Measurements from ENCODE around the gene PRR13. TPM values are rescaled to one million over a fixed set of nuclear protein-coding genes. Genes with fewer than 3 reads are reported as not detected.

Gene PRR13
- total RNA-seq, 4 donors from 2014 or later: 160 to 541 (median 423) TPM

DNA sequence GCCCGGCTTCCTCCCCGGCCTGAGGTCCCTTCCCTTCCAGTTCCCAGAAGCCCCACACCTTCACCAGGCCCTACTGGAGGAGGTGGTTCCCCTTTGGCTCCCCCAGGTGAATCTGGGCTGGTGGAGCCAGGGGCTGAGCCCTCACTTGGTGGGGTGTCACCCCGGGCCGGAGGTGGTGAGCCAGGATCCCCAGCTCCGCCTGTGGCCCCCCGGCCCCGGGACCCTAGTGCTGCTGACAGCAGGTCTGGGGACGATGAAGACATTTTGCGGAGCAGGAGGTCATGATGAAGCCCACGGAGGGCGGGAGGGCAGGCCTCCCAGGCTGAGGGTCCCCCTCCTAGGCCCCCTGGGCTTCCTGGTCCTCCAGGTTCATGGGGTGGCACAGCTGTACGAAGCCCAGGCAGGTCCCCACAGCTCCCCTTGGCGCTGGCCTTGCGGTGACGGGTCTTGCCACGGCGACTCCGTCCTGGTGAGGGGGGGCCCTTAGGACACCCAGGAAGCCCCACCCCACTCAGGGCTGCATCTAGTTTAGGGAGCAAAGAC, 41.2 kb downstream of the PRR13 start:
- Histone ChIP-seq H3K27me3 (no peaks in the 10 kb centered on the region), H3K36me3 (peaks cover 0 to 82% (median 0%) of the 10 kb centered on the region in 3 donors), H3K27ac (peak overlapping the region in 1 of 4 donors; percentile 53), H3K4me3 (no peak overlapping the region), H3K9me3 (no peaks in the 10 kb centered on the region), H3K4me1 (peaks cover 0 to 19% (median 2%) of the 10 kb centered on the region in 4 donors)
- no peak for TF ChIP-seq POLR2A (IDR thresholded peaks at IDR 0.05)
- TF ChIP-seq, protein P1, sequence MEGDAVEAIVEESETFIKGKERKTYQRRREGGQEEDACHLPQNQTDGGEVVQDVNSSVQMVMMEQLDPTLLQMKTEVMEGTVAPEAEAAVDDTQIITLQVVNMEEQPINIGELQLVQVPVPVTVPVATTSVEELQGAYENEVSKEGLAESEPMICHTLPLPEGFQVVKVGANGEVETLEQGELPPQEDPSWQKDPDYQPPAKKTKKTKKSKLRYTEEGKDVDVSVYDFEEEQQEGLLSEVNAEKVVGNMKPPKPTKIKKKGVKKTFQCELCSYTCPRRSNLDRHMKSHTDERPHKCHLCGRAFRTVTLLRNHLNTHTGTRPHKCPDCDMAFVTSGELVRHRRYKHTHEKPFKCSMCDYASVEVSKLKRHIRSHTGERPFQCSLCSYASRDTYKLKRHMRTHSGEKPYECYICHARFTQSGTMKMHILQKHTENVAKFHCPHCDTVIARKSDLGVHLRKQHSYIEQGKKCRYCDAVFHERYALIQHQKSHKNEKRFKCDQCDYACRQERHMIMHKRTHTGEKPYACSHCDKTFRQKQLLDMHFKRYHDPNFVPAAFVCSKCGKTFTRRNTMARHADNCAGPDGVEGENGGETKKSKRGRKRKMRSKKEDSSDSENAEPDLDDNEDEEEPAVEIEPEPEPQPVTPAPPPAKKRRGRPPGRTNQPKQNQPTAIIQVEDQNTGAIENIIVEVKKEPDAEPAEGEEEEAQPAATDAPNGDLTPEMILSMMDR (IDR thresholded peaks at IDR 0.05): no peak
- peak in 1 of 3 donors; percentile 45 for DNase-seq

DNA sequence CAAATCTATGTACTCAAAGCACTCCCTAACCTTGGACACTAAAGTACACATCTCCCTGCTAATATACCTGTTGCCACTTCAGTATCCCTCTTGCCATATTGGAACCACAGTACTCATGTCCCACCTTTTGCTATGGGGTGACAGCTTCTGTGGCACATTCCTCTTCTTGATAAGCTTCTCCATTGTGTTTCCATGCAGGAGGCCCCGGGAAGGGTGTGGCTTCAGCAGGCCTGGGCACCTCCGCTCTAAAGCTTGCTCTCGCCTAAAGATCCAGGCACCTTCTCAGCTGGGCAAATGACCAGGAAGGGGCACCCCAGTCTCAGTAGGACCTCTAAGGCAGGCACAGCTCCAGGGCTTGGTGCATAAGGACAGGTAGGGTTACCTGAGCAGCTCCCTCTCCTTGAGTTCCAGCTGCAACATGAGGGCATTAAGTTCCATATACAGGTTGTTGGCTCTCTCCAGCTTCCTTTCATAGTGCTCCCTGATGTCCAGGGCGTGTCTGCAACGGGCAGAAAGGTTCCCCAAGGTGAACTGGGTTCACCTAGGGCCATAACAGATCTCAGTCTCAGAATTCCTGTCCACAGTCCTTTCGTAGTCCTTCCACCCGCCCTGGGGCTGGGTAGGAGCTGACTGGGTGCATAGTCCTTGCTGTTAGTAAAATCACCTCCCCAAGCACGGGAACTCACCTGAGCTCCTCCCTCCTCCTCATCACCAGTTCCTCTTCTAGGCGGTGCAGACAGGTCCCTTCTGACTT, 41.9 kb downstream of the PRR13 start:
- H3K27me3 ChIP-seq: no peaks in the 10 kb centered on the region
- peaks cover 0 to 75% (median 0%) of the 10 kb centered on the region in 3 donors for H3K36me3 ChIP-seq
- no peaks in the 10 kb centered on the region for H3K9me3 ChIP-seq
- H3K4me3 ChIP-seq: no peak overlapping the region
- H3K4me1 ChIP-seq: peaks cover 0 to 19% (median 2%) of the 10 kb centered on the region in 4 donors
- DNase-seq: peak in 2 of 3 donors; percentile 69 to 73
- H3K27ac ChIP-seq: peak overlapping the region in 2 of 4 donors; percentile 24 to 53
- TF ChIP-seq POLR2A (IDR thresholded peaks at IDR 0.05): no peak
- TF ChIP-seq, protein P1 (IDR thresholded peaks at IDR 0.05): no peak

DNA sequence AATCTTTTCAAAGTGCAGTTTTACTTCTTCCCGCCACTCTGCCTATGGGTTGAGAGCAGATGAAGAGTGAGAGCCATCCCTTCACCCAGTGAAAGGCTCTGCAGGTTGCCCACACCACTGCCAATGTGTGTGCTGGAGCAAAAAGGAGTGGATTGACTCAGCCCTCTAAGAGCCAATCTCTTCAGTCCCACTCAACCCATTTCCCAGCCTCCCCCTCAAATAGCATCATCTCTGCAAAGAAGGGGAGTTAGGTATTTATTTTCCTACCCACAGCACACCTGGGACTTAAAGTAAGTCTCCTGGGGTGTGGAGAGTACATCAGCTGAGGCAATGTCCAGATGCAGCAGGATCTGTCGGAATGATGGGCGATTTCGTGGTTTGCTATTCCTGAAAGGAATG, 42.4 kb downstream of the PRR13 start:
- DNase-seq: no peak
- peak overlapping the region in 2 of 4 donors; percentile 24 to 53 for H3K27ac ChIP-seq
- no peak for TF ChIP-seq POLR2A (IDR thresholded peaks at IDR 0.05)
- TF ChIP-seq, protein P1 (IDR thresholded peaks at IDR 0.05): no peak

DNA sequence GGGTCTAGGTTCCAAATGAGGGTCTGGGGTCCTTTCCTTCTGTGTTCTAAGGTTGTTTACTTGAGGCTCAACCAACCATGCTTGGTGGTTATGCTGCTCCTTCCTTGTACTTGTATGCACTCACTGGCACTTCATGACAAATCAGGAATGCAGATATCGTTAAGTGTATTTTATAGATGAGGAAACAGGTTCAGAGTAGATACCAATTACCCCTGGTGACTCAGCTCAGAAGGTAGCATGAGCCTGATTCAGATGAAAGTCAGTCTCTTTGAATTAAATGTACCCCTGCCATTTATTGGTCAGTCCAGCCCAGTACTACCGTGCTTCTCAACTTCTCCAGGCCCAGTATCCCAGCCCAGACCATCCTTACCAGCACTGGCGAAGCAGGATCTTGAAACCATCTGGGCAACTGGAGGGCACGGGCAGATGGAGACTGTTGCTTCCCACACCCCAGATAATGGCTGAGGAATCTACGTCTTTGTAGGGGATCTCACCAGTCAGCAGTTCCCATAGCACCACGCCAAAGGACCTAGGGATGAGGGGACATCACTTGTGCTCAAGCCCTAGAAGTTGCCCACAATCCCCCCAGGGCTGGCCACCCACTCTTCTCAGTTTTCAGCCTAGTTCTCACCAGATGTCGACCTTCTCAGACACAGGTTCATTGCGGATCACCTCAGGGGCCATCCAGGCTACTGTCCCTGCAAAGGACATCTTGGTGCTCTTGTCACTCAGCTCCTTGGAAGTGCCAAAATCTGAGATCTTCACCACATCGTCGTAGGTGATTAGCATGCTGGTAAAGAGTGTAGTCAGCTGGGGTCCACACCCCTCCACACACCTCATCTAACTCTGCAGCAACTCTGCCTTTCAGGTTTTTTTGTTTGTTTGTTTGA, 43.4 kb downstream of the PRR13 start:
- TF ChIP-seq, protein P1 (IDR thresholded peaks at IDR 0.05): no peak
- no peak for TF ChIP-seq POLR2A (IDR thresholded peaks at IDR 0.05)
- H3K4me3 ChIP-seq: no peak overlapping the region
- H3K9me3 ChIP-seq: no peaks in the 10 kb centered on the region
- no peaks in the 10 kb centered on the region for H3K27me3 ChIP-seq
- peaks cover 0 to 19% (median 2%) of the 10 kb centered on the region in 4 donors for H3K4me1 ChIP-seq
- peaks cover 0 to 60% (median 0%) of the 10 kb centered on the region in 3 donors for H3K36me3 ChIP-seq
- H3K27ac ChIP-seq: no peak overlapping the region
- DNase-seq: no peak

More for the DNA sequence above, 42.4 kb downstream of the PRR13 start:
- H3K27me3 ChIP-seq: no peaks in the 10 kb centered on the region
- H3K36me3 ChIP-seq: peaks cover 0 to 69% (median 0%) of the 10 kb centered on the region in 3 donors
- H3K4me1 ChIP-seq: peaks cover 0 to 19% (median 2%) of the 10 kb centered on the region in 4 donors
- H3K4me3 ChIP-seq: no peak overlapping the region
- no peaks in the 10 kb centered on the region for H3K9me3 ChIP-seq

DNA sequence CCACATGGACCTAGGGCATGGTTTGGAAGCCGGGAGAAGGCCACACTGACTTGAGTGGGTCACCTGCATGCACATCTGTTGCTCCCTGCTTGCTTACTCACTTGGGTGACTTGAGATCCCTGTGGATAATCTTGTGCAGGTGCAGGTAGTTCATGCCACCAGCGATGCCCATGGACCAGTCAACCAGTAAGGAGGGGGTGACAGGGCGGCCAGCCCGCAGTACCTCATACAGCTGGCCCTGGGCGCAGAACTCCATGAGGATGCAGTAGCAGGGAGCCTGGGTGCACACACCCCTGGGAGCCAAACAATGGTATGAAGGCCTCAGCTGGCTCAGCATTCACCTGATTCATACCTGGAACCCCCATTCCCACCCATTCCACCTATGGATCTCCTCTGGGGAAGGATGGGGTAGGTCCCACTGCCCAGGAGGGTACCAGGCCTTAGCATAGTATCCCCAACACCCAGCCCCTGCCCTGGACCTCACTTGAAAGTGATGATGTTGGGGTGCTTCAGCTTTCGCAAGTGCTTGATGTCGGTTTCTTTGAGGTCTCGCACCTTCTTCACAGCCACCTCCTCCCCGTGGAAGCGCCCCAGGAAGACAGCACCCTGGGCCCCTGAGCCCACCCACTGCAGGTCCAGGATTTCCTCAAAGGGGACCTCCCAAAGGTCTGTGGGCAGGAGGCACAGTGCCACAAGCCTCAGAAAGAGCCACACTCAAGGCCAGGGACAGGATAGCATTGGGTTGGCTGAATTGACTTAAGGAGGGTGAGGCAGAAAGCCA, 44.6 kb downstream of the PRR13 start:
- no peak overlapping the region for H3K4me3 ChIP-seq
- H3K4me1 ChIP-seq: peaks cover 0 to 14% (median 2%) of the 10 kb centered on the region in 4 donors
- H3K36me3 ChIP-seq: peaks cover 0 to 48% (median 0%) of the 10 kb centered on the region in 3 donors
- DNase-seq: no peak
- no peak overlapping the region for H3K27ac ChIP-seq
- TF ChIP-seq, protein P1 (IDR thresholded peaks at IDR 0.05): no peak
- no peaks in the 10 kb centered on the region for H3K27me3 ChIP-seq
- no peaks in the 10 kb centered on the region for H3K9me3 ChIP-seq

Data from Peyer's patch (tissue), 4 donors.